Lower lobe of right lung (tissue), 2 donors: ENCODE measurements around the gene RAB32. TPM values are rescaled to one million over a fixed set of nuclear protein-coding genes. Genes with fewer than 3 reads are reported as not detected.
A peak's percentile ranks its signal among the peaks of the same experiment; 100 is the strongest.

Experiments
- ATAC-seq, 2 donors: fragments of 200-7000 bp; cut with Tn5 transposase; one replicate each; pipeline ENCODE4 v1.9.1; 2020 to 2022; ENCODE audit warnings: mild to moderate bottlenecking in 2 of 2, moderate library complexity in 2 of 2
- DNase-seq: peaks from one replicate; pipeline ENCODE4 v3.0.0-alpha.2; 2020
- H3K27ac ChIP-seq: fragments of 200-600 bp; one replicate; pipeline ENCODE4 v1.8.0; 2022
- H3K27me3 ChIP-seq: fragments of 200-600 bp; one replicate; pipeline ENCODE4 v1.8.0; 2022; ENCODE audit warnings: low read depth
- H3K36me3 ChIP-seq: fragments of 200-600 bp; one replicate; pipeline ENCODE4 v1.8.0; 2022; ENCODE audit warnings: mild to moderate bottlenecking
- H3K4me1 ChIP-seq: fragments of 200-600 bp; one replicate; pipeline ENCODE4 v1.8.0; 2022
- H3K4me3 ChIP-seq: fragments of 200-600 bp; one replicate; pipeline ENCODE4 v1.8.0; 2022; ENCODE audit warnings: mild to moderate bottlenecking
- H3K9me3 ChIP-seq: fragments of 200-600 bp; one replicate; pipeline ENCODE4 v1.8.0; 2022
- intact Hi-C: fragments of 100-400 bp; cut with DNase I; formaldehyde crosslinking; loops from one replicate; pipeline ENCODE4 v1.11.0; 2022
- long read RNA-seq: library from polyadenylated mRNA; unstranded; transcript quantifications from one replicate; pipeline ENCODE4 v2.0.0, GENCODE V29; 2021
- total RNA-seq: library from RNA; stranded (reverse); fragmentation: NEBNext Ultra II Directional; extraction: Animal tissue kit (Norgen Biotek cat#: 25700); gene quantifications from one replicate; pipeline ENCODE4 v1.2.1, GENCODE V29; 2021
- TF ChIP-seq, protein P1 (sequence below): fragments of 200-600 bp; IDR thresholded peaks from one replicate; pipeline ENCODE4 v1.8.0; 2022; ENCODE audit warnings: antibody characterized with exemption, mild to moderate bottlenecking
- donor health status: DM: no; HTN: yes; CAD: no; lungs with severe emphysema.

The RAB32 gene
- 36.9 TPM for total RNA-seq
- long read RNA-seq, transcript RAB32-201 (3 exons, 1,217 nt), result major isoform, 87 of 94 reads
- long read RNA-seq, partial matches to known transcripts, result 2 of 94 reads
- long read RNA-seq, other reads (novel, unspliced or antisense), result 5 of 94 reads

DNA sequence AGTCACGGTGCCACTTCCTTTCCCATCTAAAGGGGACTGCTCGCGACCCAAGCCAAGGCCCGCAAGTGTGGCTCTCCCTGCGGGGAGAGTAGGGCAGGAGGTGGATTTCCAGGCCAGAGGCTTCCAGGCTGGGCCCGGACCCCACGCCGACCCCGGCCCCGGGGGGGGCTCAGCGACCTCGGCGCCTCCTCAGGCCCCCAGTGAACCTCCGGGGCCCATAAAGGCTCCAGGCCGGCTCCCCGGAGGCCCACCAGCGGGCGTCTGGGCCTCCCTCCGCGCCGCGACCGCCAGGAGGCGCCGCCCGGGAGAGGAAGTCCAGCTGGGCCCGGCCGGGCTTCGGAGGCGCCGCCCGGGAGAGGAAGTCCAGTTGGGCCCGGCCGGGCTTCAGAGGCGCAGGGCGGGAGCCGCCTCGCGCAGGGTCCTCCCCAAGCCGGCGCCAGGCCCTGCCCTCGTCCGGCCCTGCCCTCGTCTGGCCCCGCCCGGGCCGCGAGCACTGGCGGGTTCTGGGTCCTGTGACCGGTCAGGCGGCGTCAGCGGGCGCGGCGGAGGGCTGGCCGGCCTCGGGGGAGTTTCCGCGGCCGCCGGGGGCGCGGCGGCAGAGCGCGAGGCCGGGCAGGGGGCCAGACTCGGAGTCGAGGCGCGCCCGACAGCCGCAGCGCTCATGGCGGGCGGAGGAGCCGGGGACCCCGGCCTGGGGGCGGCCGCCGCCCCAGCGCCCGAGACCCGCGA, at the start of gene RAB32:
Gene RAB32, plus strand, starts transcription at position 623 of the 729 bp plus-strand sequence. Its CDS starts 39 bp downstream, at position 662.
- Histone ChIP-seq H3K9me3 (no peaks in the 10 kb centered on the region), H3K36me3 (no peaks in the 10 kb centered on the region), H3K27me3 (no peaks in the 10 kb centered on the region), H3K27ac (peak within 1 kb of the TSS; percentile 97), H3K4me3 (peak within 1 kb of the TSS; percentile 85), H3K4me1 (peaks cover 32% of the 10 kb centered on the region)
- peak; percentile 97 to 99 for ATAC-seq
- TF ChIP-seq, protein P1, sequence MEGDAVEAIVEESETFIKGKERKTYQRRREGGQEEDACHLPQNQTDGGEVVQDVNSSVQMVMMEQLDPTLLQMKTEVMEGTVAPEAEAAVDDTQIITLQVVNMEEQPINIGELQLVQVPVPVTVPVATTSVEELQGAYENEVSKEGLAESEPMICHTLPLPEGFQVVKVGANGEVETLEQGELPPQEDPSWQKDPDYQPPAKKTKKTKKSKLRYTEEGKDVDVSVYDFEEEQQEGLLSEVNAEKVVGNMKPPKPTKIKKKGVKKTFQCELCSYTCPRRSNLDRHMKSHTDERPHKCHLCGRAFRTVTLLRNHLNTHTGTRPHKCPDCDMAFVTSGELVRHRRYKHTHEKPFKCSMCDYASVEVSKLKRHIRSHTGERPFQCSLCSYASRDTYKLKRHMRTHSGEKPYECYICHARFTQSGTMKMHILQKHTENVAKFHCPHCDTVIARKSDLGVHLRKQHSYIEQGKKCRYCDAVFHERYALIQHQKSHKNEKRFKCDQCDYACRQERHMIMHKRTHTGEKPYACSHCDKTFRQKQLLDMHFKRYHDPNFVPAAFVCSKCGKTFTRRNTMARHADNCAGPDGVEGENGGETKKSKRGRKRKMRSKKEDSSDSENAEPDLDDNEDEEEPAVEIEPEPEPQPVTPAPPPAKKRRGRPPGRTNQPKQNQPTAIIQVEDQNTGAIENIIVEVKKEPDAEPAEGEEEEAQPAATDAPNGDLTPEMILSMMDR, result peak; percentile 81
- peak; percentile 98 for DNase-seq
- intact Hi-C loops, result no loop called here

DNA sequence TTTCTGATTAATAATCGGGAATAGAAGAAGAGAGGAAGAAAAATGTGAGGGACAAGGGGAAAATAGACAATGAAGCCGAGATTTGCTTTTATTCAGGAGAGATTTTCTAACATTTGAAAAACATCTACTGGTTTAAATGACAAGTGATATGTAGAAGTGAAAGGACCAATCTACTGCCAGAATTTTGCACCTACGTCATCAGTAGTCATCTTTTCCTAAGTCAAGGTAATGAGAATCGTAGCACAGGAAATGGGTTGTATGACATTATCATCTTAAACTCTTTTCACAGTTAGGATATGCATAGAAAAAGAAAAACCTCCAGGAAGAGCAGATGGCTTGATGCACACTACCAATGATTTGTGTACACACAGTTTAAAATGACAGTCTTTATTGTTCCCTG, 45.3 kb upstream of the RAB32 start:
- ATAC-seq (no peak), DNase-seq (no peak)
- Histone ChIP-seq H3K4me3 (no peak overlapping the region), H3K27me3 (no peaks in the 10 kb centered on the region), H3K27ac (no peak overlapping the region), H3K36me3 (no peaks in the 10 kb centered on the region), H3K4me1 (no peaks in the 10 kb centered on the region), H3K9me3 (no peaks in the 10 kb centered on the region)
- TF ChIP-seq, protein P1, result no peak
- intact Hi-C loops, result no loop called here

DNA sequence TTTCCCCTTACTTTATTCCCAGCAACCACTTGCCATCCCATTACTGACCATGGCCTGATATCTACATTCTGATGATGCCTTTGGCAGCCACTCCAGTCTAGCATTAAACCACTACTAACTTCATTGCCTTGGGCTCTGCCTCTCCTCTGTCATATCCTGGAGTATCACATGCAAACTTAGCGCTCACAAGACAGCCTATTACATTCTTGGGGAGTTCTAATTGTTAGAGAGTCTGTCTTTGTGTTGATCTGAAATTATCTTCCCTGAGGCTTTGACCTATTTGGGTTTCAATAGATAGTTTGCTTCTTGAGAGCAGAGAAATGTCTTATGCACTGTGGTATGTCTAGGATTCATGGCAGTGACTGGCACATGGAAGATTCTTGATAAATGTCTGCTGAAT, 40.5 kb upstream of the RAB32 start:
- H3K27ac ChIP-seq, result no peak overlapping the region
- DNase-seq (no peak), ATAC-seq (no peak)
- no peaks in the 10 kb centered on the region for H3K36me3 ChIP-seq
- H3K9me3 ChIP-seq, result no peaks in the 10 kb centered on the region
- intact Hi-C loops, result no loop called here
- H3K4me3 ChIP-seq, result no peak overlapping the region
- no peaks in the 10 kb centered on the region for H3K4me1 ChIP-seq
- TF ChIP-seq, protein P1, result no peak
- no peaks in the 10 kb centered on the region for H3K27me3 ChIP-seq

DNA sequence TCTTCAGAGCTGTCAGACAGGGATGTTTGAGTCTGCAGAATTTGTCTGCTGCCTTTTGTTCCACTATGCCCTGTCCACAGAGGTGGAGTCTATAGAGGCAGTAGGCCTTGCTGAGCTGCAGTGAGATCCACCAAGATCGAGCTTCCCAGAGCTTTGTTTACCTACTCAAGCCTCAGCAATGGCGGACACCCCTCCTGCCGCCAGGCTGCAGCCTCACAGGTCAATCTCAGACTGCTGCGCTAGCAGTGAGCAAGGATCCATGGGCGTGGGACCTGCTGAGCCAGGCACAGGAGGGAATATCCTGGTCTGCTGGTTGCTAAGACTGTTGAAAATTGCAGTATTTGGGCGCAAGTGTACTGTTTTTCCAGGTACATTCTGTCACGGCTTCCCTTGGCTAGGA, 28.4 kb upstream of the RAB32 start:
- H3K9me3 ChIP-seq, result no peaks in the 10 kb centered on the region
- TF ChIP-seq, protein P1, result no peak
- H3K27me3 ChIP-seq, result no peaks in the 10 kb centered on the region
- H3K4me3 ChIP-seq, result no peak overlapping the region
- no peaks in the 10 kb centered on the region for H3K36me3 ChIP-seq
- ATAC-seq (no peak), DNase-seq (no peak)
- H3K4me1 ChIP-seq, result no peaks in the 10 kb centered on the region
- H3K27ac ChIP-seq, result no peak overlapping the region
- intact Hi-C loops, result no loop called here

DNA sequence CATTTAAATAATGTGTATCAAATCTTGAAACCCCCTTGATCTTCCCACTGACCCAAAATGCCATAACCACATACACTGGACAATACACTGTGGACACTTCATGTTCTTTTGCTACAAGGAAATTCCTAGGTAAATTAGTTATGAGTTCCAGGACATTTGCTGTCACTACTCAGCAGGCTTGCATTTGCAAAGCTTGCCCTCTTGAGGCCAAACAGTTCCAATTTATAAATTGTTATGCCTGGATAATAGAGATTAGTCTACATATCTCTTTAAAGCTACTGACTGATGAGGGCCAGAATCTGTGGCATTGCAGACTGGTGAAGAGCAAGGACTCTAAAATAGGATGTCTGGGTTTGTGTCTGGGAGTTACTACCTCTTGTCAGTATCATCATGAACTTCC, 17.4 kb upstream of the RAB32 start:
- H3K9me3 ChIP-seq, result no peaks in the 10 kb centered on the region
- no peak overlapping the region for H3K4me3 ChIP-seq
- intact Hi-C loops, result no loop called here
- ATAC-seq, result no peak
- no peaks in the 10 kb centered on the region for H3K27me3 ChIP-seq
- TF ChIP-seq, protein P1, result no peak
- H3K36me3 ChIP-seq, result no peaks in the 10 kb centered on the region
- no peak for DNase-seq
- no peak overlapping the region for H3K27ac ChIP-seq
- H3K4me1 ChIP-seq, result no peaks in the 10 kb centered on the region
